Prostate gland (tissue), 2 donors: ENCODE results near the gene TPRG1L. TPM values are rescaled to one million over a fixed set of nuclear protein-coding genes. Genes with fewer than 3 reads are reported as not detected.

ENCODE experiments used
- DNase-seq: peaks from one replicate; pipeline ENCODE4 v3.0.0-alpha.2; 2019; ENCODE audit warnings: low spot score
- H3K27ac ChIP-seq, 2 donors: fragments of 200-600 bp; sonication (generic); 2 replicates each; pipeline ENCODE4 v1.5.1; 2017 to 2019
- H3K27me3 ChIP-seq: fragments of 200-600 bp; sonication (generic); replicated peaks from 2 replicates; pipeline ENCODE4 v1.5.1; 2019; ENCODE audit not compliant: insufficient read depth
- H3K36me3 ChIP-seq, 2 donors: fragments of 200-600 bp; sonication (generic); 1 replicate in 1 of 2; 2 replicates in 1 of 2; pipeline versions ENCODE4 v1.5.1 to v1.8.1; 2017 to 2019
- H3K4me1 ChIP-seq: fragments of 200-600 bp; sonication (generic); replicated peaks from 2 replicates; pipeline ENCODE4 v1.5.1; 2019
- H3K4me3 ChIP-seq, 2 donors: fragments of 200-600 bp; sonication (generic); 2 replicates each; pipeline ENCODE4 v1.5.1; 2017 to 2019
- H3K9me3 ChIP-seq: fragments of 200-600 bp; sonication (generic); 2 replicates; pipeline ENCODE4 v1.5.1; 2017
- CTCF ChIP-seq, 4 experiments: fragments of 200-600 bp in 2 of 4; fragments of 450-650 bp in 2 of 4; sonication (generic) in 2 of 4; IDR thresholded peaks; 1 replicate in 3 of 4; 2 replicates in 1 of 4; pipeline ENCODE4 v1.5.1; 2016 to 2019; ENCODE audit warnings: antibody characterized with exemption in 4 of 4, mild to moderate bottlenecking in 2 of 4, moderate library complexity in 2 of 4
- POLR2A ChIP-seq: fragments of 450-650 bp; IDR thresholded peaks from one replicate; pipeline ENCODE4 v1.6.1; 2016; ENCODE audit warnings: antibody characterized with exemption, mild to moderate bottlenecking
- POLR2AphosphoS5 ChIP-seq: sonication (generic); formaldehyde crosslinking; IDR thresholded peaks from one replicate; pipeline ENCODE4 v1.6.1; 2017; ENCODE audit warnings: antibody characterized with exemption
- WGBS: methylation state at CpG from one replicate; pipeline ENCODE4 v1.1.5; 2018; 5-methylcytosine and 5-hydroxymethylcytosine counted together
- intact Hi-C: fragments of 100-400 bp; cut with DNase I; formaldehyde crosslinking; loops from one replicate; pipeline ENCODE4 v1.14.2; 2022
- total RNA-seq, 2 donors: library from RNA; depleted of rRNA; stranded (reverse); fragments of >200 nt; gene quantifications; one replicate each; pipeline ENCODE4 v1.1.0, GENCODE V29; 2016

TPRG1L gene
- total RNA-seq, 2 donors from 2014 or later = 26.4 to 35.0 TPM

GRCh38 chr1:3598051-3598491 lies 26.7 kb upstream of the TPRG1L start:
- Histone ChIP-seq H3K36me3 (no peaks in the 10 kb centered on the region), H3K4me1 (no peaks in the 10 kb centered on the region), H3K27me3 (no peaks in the 10 kb centered on the region), H3K27ac (no peak overlapping the region), H3K9me3 (no peaks in the 10 kb centered on the region), H3K4me3 (no peak overlapping the region)
- WGBS = 14% methylated on average over 26 of the region's 26 CpGs
- DNase-seq = no peak
- intact Hi-C loops = no loop called here
- no peak for TF ChIP-seq POLR2A
- TF ChIP-seq POLR2AphosphoS5 = peak; percentile 17

GRCh38 chr1:3598522-3599285 lies 26.1 kb upstream of the TPRG1L start:
- TF ChIP-seq CTCF (IDR thresholded peaks at IDR 0.05) (no peak), POLR2AphosphoS5 (no peak), POLR2A (no peak)
- Histone ChIP-seq H3K4me1 (no peaks in the 10 kb centered on the region), H3K27ac (no peak overlapping the region), H3K9me3 (no peaks in the 10 kb centered on the region), H3K27me3 (no peaks in the 10 kb centered on the region), H3K4me3 (no peak overlapping the region), H3K36me3 (no peaks in the 10 kb centered on the region)
- DNase-seq = no peak
- intact Hi-C loops = no loop called here
- 34% methylated on average over 27 of the region's 30 CpGs for WGBS

GRCh38 chr1:3599286-3599811 lies 25.5 kb upstream of the TPRG1L start:
- TF ChIP-seq POLR2A (no peak), CTCF (IDR thresholded peaks at IDR 0.05) (no peak)
- WGBS = 76% methylated on average over 16 of the region's 16 CpGs
- DNase-seq = no peak
- Histone ChIP-seq H3K36me3 (no peaks in the 10 kb centered on the region), H3K27me3 (no peaks in the 10 kb centered on the region), H3K27ac (no peak overlapping the region), H3K9me3 (no peaks in the 10 kb centered on the region), H3K4me3 (no peak overlapping the region), H3K4me1 (no peaks in the 10 kb centered on the region)
- intact Hi-C loops = no loop called here

GRCh38 chr1:3599816-3600215 lies 25.0 kb upstream of the TPRG1L start:
- WGBS = 78% methylated on average over 15 of the region's 15 CpGs
- DNase-seq = no peak
- no peaks in the 10 kb centered on the region for H3K4me1 ChIP-seq
- no peak overlapping the region for H3K27ac ChIP-seq
- no peak overlapping the region for H3K4me3 ChIP-seq
- H3K27me3 ChIP-seq = no peaks in the 10 kb centered on the region
- intact Hi-C loops = no loop called here
- no peak for TF ChIP-seq CTCF (IDR thresholded peaks at IDR 0.05)
- no peak for TF ChIP-seq POLR2AphosphoS5
- H3K9me3 ChIP-seq = no peaks in the 10 kb centered on the region
- no peaks in the 10 kb centered on the region for H3K36me3 ChIP-seq

GRCh38 chr1:3600354-3600753 lies 24.5 kb upstream of the TPRG1L start:
- H3K36me3 ChIP-seq = no peaks in the 10 kb centered on the region
- no peak overlapping the region for H3K27ac ChIP-seq
- TF ChIP-seq POLR2AphosphoS5 (no peak), CTCF (IDR thresholded peaks at IDR 0.05) (no peak), POLR2A (no peak)
- intact Hi-C loops = no loop called here
- no peaks in the 10 kb centered on the region for H3K9me3 ChIP-seq
- no peak overlapping the region for H3K4me3 ChIP-seq
- 88% methylated on average over 10 of the region's 10 CpGs for WGBS
- DNase-seq = no peak
- no peaks in the 10 kb centered on the region for H3K4me1 ChIP-seq
- no peaks in the 10 kb centered on the region for H3K27me3 ChIP-seq
